Anterior cingulate cortex (tissue), 58 donors: ENCODE data around the gene MTFMT.
"Not testable (repeated sequence)": the region's sequence is repeated elsewhere in the genome, so short reads cannot be mapped to it uniquely, and the experiment has no call there.

Experiments
- DNase-seq, 58 donors: peaks; one replicate each; lab custom pipeline; 2025; lab: John Stamatoyannopoulos, UW

The MTFMT gene

GRCh38 chr15:65028921-65029735, at the start of gene MTFMT:
TSS of gene MTFMT (minus strand) at chr15:65029639. CDS start at chr15:65029613, 26 bp downstream.
- peak; percentile 43 to 94 (median 83) for DNase-seq

- DNase-seq, result peak in 2 of 58 donors; percentile 16 to 22
These were observed 48.5 kb upstream of the MTFMT start for GRCh38 chr15:65077981-65078352.

- DNase-seq, result no peak
These were observed 48.0 kb upstream of the MTFMT start for GRCh38 chr15:65077291-65077980.

GRCh38 chr15:65076486-65077290, 47.2 kb upstream of the MTFMT start, which contains the start of gene KBTBD13:
TSS of gene KBTBD13 (plus strand) at chr15:65076746. CDS start at chr15:65076816, 70 bp downstream.
- no peak for DNase-seq

DNA sequence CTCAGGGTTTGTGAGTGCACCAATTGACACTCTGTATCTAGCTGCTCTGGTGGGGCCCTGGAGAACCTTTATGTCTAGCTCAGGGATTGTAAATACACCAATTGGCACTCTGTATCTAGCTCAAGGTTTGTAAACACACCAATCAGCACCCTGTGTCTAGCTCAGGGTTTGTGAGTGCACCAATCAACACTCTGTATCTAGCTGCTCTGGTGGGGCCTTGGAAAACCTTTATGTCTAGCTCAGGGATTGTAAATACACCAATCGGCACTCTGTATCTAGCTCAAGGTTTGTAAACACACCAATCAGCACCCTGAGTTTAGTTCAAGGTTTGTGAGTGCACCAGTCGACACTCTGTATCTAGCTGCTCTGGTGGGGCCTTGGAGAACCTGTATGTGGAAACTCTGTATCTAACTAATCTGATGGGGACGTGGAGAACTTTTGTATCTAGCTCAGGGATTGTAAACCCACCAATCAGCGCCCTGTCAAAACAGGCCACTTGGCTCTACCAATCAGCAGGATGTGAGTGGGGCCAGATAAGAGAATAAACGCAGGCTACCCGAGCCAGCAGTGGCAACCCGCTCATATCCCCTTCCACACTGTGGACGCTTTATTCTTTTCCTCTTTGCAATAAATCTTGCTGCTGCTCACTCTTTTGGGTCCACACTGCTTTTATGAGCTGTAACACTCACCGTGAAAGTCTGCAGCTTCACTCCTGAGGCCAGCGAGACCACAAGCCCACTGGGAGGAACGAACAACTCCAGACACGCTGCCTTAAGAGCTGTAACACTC, 46.4 kb upstream of the MTFMT start:
- not testable (repeated sequence) for DNase-seq

GRCh38 chr15:65074946-65075345, 45.5 kb upstream of the MTFMT start:
- DNase-seq, result not testable (repeated sequence)

GRCh38 chr15:65072617-65073016, 43.2 kb upstream of the MTFMT start:
- DNase-seq, result no peak

GRCh38 chr15:65072027-65072426, 42.6 kb upstream of the MTFMT start:
- no peak for DNase-seq

DNA sequence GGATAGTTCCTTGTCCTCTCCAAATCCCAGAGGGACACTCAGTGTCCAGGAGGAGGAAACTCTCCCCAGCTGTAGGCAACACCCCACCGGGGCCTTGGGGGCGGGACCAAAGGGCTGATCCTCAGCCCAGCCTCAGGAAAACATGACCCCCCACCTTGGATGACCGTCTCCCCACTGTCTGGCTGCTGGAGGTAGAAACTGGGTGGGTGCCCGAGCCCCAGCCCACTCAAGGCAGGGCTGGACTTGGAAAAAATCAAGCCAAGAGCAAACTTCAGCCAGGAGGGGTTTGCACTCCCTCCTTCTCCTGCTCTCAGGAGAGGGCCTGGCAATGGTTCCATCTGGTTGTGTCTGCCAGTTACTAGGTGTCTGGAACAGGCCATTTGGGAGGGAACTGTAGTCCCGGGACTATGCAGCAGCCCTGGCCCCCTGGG, 42.0 kb upstream of the MTFMT start:
- DNase-seq, result peak in 21 of 58 donors; percentile 17 to 76 (median 32)

DNA sequence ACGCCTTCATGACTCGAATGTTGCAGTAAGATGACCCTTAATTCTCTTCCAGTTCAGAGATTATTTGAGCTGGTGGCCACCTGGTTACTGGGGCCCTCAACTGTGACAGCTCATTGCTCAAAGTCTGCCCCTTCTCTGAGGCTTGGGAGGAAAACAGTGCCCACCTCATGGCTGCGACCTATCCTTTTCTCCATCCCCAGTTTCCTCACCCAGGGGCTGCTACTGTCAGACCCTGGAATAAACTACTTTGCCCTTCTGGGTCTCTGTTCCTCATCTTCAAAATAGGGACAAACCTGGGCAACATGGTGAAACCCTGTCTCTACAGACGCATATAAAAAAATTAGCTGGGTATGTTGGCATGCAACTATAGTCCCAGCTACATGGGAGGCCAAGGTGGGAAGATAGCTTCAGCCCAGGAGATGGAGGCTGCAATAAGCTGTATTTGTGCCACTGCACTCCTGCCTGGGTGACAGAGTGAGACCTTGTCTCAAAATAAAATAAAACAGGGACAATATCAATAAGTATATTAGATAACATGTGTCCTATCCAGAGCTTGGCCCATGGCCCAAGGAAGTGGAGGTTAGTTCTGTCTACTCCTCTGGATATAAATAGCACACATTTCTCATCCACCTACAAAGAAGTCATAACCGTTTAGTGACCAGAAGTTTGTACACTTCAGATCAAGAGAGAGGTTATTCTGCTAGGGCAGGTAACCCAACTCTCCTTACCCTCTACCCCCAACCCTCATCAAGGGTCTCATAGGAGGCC, 40.5 kb upstream of the MTFMT start:
- DNase-seq, result no peak

DNA sequence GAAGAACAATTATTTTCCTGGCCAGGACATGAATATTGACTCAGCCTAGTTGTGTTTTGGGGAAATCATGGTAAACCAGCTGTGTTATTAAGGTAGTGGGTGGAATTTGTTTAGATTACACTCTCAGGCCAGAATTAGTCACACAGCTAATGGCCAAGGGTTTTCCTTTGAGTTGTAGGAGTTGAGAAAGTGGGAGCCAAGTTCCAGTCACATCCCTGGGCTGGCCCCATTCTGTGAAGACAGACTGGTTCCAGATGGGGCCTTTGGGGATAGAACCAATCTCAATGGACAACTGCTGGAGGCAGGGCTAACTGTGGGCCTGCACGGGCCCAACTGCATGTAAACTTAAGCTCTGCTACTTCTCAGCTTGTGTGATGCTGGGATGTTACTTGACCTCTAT, 39.7 kb upstream of the MTFMT start:
- no peak for DNase-seq

- peak in 5 of 58 donors; percentile 18 to 71 (median 36) for DNase-seq
These were observed 39.0 kb upstream of the MTFMT start for GRCh38 chr15:65068403-65068788.

DNA sequence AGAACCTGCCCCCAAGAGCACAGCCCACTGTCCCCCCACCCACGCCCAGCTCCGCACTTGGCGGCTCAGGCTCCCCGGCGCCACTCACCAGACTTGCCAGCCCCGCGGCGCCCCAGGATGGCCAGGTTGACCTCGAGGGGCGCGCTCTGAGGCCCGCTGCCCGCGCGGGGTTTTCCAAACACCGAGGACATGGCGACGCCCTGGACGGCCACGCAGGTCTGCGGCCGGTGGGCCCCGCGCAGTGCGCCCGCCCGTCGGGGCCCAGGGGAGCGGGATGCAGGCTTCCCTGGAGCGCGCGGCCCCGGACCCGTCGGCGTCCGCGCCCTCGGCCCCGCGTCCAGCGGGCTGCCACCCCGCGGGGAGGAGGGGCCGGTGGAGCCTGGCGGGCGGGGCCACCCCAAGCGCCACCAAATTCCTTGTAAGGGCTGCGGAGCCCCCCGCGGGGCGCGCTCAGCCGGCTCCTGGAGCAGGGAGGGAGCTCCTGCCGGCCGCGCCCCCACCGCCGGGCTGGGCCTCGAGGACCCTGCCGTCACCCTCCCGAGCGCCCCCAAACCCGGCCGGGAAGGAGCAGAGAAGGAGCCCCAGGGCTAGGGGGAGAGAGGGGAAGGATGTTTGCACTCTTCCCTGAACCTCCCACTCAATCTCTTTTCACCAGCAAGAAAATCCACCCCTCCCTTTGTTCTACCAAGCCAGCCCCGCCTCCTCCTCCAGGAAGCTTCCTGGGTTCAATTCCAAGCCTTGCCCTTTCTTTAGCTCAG, 38.4 kb upstream of the MTFMT start, which contains the start of gene RASL12:
TSS of gene RASL12 (minus strand) at position 347 of the 758 bp plus-strand sequence. CDS start at position 191, 156 bp downstream.
- DNase-seq, result no peak

GRCh38 chr15:65067317-65067644, 37.8 kb upstream of the MTFMT start:
- DNase-seq, result no peak

DNA sequence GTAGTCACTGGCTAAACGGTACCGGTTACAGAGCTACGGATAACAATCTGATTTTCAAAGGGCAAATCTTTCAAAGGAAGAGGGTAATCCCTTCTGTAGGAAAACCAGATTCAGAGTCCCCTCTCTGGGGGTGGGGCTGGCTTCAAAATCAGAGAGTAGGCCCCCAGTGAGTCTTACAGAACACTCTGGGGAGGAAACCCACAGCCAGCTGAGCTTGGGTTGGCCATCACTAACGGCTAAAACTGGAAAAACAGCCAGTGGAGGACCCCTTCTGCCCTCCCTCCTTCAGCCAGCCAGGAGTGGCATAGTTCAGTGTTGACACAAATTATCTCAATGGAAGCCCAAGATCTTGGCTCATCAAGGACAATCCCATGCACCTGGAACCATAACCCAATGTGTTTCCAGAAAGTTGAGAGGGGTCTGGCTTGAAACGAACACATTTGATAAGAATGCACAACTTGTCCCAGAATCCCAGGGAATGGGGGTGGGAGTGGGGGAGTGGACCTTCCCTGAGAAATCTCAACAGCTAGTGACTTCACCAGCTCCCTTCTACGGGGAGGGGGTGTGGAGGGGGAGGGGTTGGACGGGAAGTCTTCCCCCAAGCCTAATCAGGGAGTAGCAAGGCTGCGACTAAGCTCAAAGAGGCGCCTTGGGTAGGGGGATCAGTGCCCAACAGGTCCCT, 37.3 kb upstream of the MTFMT start:
- DNase-seq, result peak in 3 of 58 donors; percentile 19 to 43 (median 21)

DNA sequence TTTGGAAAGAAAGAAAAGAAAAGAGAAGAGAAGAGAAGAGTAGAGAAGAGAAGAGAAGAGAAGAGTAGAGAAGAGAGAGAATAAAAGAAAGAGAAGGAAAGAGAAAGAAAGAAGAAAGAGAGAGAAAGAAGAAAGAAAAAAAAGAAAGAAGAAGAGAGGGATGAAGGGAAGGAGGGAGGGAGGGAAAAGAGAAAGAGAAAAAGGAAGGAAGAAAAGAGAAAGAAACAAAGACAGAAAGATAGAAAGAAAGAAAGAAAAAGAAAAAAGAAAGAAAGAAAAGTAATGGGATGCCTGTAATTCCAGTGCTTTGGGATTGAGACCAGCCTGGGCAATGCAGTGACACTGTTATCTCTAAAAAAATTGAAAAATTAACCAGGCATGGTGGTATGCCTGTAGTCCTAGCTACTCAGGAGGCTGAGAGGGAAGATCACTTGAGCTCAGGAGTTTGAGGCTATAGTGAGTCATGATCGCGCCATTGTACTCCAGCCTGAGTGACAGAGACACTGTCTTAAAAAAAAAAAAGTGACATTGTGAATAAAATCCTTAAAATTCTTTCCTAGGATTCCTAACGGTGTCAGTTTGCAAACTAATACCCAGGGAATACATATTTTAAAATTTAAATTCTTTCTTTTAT, 36.7 kb upstream of the MTFMT start:
- no peak for DNase-seq

GRCh38 chr15:65062726-65063125, 33.3 kb upstream of the MTFMT start:
- DNase-seq, result no peak
